OCI-LY7 (cell line): ENCODE measurements around the gene ETFBKMT.

Experiments
- CTCF ChIP-seq: fragments of 200-600 bp; sonication (generic); conservative IDR thresholded peaks from 2 replicates; pipeline ENCODE4 v1.5.1; 2014; ENCODE audit warnings: mild to moderate bottlenecking, antibody characterized with exemption, low read length, moderate library complexity, mixed read lengths
- EZH2phosphoT487 ChIP-seq: fragments of 200-600 bp; sonication (generic); IDR thresholded peaks from 2 replicates; pipeline ENCODE4 v1.6.1; 2018; ENCODE audit warnings: low read depth, borderline replicate concordance, mild to moderate bottlenecking, mixed run types, antibody characterized with exemption, low read length, moderate library complexity, mixed read lengths

- TF ChIP-seq CTCF, result no peak
- no peak for TF ChIP-seq EZH2phosphoT487
These were observed 46.7 kb upstream of the ETFBKMT start for GRCh38 chr12:31612819-31613218.
